ENCODE measurements around the gene PARD6B. TPM values are rescaled to one million over a fixed set of nuclear protein-coding genes. Genes with fewer than 3 reads are reported as not detected.
A peak's percentile ranks its signal among the peaks of the same experiment; 100 is the strongest.
"Not testable (repeated sequence)": the region's sequence is repeated elsewhere in the genome, so short reads cannot be mapped to it uniquely, and the experiment has no call there.

Gene PARD6B
- total and polyA plus RNA-seq, 2 of the 13 experiments (the other 11 are each of a cell fraction or from before 2014, with no cell fraction given), result 6.9 to 22.2 TPM

DNA sequence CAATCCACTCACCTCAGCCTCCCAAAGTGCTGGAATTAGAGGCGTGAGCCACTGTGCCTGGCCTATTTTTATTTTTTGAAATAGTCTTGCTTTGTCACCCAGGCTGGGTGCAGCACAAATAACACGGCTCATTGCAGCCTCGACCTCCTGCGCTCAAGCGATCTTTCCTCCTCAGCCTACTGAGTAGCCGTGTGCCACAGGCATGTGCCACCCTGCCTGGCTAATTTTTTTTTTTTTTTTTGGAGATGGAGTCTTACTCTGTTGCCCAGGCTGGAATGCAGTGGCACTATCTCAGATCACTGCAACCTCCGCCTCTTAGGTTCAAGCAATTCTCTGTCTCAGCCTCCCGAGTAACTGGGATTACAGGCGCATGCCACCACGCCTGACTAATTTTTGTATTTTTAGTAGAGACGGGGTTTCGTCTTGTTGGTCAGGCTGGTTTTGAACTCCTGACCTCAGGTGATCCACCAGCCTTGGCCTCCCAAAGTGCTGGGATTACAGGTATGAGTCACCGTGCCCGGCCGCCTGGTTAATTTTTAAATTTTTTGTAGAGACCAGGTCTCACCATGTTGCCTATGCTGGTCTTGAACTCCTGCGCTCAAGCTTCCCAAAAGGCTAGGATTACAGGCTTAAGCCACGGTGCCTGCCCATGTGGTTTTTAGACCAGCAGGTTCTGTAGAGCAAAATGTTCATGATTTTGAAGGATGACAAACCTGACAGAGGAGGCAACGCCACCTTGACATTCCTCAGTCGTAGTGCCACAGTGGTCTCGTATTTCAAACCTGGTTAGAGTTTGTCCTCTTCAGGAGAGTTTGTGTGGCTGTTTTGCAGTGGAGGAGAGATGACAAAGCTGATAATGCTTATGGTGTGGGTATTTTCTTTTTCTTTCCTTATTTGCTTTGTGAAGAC lies 32.4 kb downstream of the PARD6B start (continued):
- TF ChIP-seq NONO (IDR thresholded peaks at IDR 0.05), result not testable (repeated sequence)
- TF ChIP-seq NONO (CRISPR knock-in tag; conservative IDR thresholded peaks at IDR 0.05) (0 out of 2 replicates have a peak, but pooled peaks have one; percentile 24), IRF2 (CRISPR knock-in tag; IDR thresholded peaks at IDR 0.05) (peak; percentile 69), ZNF253 (CRISPR knock-in tag; IDR thresholded peaks at IDR 0.05; ENCODE audit: borderline replicate concordance) (peak; percentile 70; the same call in 1 of the 2 replicates), GTF3A (CRISPR knock-in tag; conservative IDR thresholded peaks at IDR 0.05) (0 out of 2 replicates have a peak, but pooled peaks have one; percentile 28), RAD21 (CRISPR knock-in tag; IDR thresholded peaks at IDR 0.05) (peak; percentile 36; the same call in 1 of the 2 replicates), HDAC1 (CRISPR knock-in tag; IDR thresholded peaks at IDR 0.05) (peak; percentile 73; the same call in 1 of the 2 replicates), ZNF792 (CRISPR knock-in tag; IDR thresholded peaks at IDR 0.05) (peak; percentile 77; the same call in 1 of the 2 replicates), ZNF614 (CRISPR knock-in tag; IDR thresholded peaks at IDR 0.05; ENCODE audit: borderline replicate concordance) (peak; percentile 87), ZFY (CRISPR knock-in tag; IDR thresholded peaks at IDR 0.05) (peak; percentile 24; the same call in 1 of the 2 replicates), CENPT (CRISPR knock-in tag; IDR thresholded peaks at IDR 0.05; ENCODE audit: low read depth) (peak; percentile 53; the same call in 1 of the 2 replicates), ZSCAN12 (CRISPR knock-in tag; IDR thresholded peaks at IDR 0.05) (peak; percentile 74; the same call in 1 of the 2 replicates), MXD4 (CRISPR knock-in tag; IDR thresholded peaks at IDR 0.05) (peak; percentile 71), NFE2L2 (IDR thresholded peaks at IDR 0.05; ENCODE audit: low read length) (peak; percentile 10; the same call in 1 of the 2 replicates), FOSL1 (CRISPR knock-in tag; IDR thresholded peaks at IDR 0.05; ENCODE audit: borderline replicate concordance) (peak; percentile 94)
- TF ChIP-seq, protein P1, sequence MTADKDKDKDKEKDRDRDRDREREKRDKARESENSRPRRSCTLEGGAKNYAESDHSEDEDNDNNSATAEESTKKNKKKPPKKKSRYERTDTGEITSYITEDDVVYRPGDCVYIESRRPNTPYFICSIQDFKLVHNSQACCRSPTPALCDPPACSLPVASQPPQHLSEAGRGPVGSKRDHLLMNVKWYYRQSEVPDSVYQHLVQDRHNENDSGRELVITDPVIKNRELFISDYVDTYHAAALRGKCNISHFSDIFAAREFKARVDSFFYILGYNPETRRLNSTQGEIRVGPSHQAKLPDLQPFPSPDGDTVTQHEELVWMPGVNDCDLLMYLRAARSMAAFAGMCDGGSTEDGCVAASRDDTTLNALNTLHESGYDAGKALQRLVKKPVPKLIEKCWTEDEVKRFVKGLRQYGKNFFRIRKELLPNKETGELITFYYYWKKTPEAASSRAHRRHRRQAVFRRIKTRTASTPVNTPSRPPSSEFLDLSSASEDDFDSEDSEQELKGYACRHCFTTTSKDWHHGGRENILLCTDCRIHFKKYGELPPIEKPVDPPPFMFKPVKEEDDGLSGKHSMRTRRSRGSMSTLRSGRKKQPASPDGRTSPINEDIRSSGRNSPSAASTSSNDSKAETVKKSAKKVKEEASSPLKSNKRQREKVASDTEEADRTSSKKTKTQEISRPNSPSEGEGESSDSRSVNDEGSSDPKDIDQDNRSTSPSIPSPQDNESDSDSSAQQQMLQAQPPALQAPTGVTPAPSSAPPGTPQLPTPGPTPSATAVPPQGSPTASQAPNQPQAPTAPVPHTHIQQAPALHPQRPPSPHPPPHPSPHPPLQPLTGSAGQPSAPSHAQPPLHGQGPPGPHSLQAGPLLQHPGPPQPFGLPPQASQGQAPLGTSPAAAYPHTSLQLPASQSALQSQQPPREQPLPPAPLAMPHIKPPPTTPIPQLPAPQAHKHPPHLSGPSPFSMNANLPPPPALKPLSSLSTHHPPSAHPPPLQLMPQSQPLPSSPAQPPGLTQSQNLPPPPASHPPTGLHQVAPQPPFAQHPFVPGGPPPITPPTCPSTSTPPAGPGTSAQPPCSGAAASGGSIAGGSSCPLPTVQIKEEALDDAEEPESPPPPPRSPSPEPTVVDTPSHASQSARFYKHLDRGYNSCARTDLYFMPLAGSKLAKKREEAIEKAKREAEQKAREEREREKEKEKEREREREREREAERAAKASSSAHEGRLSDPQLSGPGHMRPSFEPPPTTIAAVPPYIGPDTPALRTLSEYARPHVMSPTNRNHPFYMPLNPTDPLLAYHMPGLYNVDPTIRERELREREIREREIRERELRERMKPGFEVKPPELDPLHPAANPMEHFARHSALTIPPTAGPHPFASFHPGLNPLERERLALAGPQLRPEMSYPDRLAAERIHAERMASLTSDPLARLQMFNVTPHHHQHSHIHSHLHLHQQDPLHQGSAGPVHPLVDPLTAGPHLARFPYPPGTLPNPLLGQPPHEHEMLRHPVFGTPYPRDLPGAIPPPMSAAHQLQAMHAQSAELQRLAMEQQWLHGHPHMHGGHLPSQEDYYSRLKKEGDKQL (CRISPR knock-in tag; IDR thresholded peaks at IDR 0.05; ENCODE audit: low read depth), result peak; percentile 33; the same call in 1 of the 2 replicates
- TF ChIP-seq, protein P2, sequence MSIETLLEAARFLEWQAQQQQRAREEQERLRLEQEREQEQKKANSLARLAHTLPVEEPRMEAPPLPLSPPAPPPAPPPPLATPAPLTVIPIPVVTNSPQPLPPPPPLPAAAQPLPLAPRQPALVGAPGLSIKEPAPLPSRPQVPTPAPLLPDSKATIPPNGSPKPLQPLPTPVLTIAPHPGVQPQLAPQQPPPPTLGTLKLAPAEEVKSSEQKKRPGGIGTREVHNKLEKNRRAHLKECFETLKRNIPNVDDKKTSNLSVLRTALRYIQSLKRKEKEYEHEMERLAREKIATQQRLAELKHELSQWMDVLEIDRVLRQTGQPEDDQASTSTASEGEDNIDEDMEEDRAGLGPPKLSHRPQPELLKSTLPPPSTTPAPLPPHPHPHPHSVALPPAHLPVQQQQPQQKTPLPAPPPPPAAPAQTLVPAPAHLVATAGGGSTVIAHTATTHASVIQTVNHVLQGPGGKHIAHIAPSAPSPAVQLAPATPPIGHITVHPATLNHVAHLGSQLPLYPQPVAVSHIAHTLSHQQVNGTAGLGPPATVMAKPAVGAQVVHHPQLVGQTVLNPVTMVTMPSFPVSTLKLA (IDR thresholded peaks at IDR 0.05), result peak; percentile 30; the same call in 1 of the 2 replicates
- TF ChIP-seq, protein P3, sequence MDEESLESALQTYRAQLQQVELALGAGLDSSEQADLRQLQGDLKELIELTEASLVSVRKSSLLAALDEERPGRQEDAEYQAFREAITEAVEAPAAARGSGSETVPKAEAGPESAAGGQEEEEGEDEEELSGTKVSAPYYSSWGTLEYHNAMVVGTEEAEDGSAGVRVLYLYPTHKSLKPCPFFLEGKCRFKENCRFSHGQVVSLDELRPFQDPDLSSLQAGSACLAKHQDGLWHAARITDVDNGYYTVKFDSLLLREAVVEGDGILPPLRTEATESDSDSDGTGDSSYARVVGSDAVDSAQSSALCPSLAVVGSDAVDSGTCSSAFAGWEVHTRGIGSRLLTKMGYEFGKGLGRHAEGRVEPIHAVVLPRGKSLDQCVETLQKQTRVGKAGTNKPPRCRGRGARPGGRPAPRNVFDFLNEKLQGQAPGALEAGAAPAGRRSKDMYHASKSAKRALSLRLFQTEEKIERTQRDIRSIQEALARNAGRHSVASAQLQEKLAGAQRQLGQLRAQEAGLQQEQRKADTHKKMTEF (CRISPR knock-in tag; IDR thresholded peaks at IDR 0.05), result peak; percentile 81

Data from HepG2 (cell line).